KOPT-K1 (cell line): Measurements from ENCODE around the gene RBP3.

Experiments used
- H3K27ac ChIP-seq: fragments of 200-600 bp; sonication (generic); 2 replicates; pipeline ENCODE4 v1.5.1; 2016; ENCODE audit warnings: antibody characterized with exemption, mild to moderate bottlenecking, low read depth, low read length; ENCODE audit not compliant: poor library complexity, severe bottlenecking
- H3K36me3 ChIP-seq: fragments of 200-600 bp; sonication (generic); 2 replicates; pipeline ENCODE4 v1.5.1; 2017; ENCODE audit warnings: antibody characterized with exemption, mild to moderate bottlenecking, low read length, moderate library complexity; ENCODE audit not compliant: insufficient read depth
- H3K9me3 ChIP-seq: fragments of 200-600 bp; sonication (generic); 2 replicates; pipeline ENCODE4 v1.5.1; 2017; ENCODE audit warnings: antibody characterized with exemption, low read length, mild to moderate bottlenecking; ENCODE audit not compliant: insufficient read depth, poor library complexity, severe bottlenecking

The RBP3 gene

GRCh38 chr10:47348138-47348651, at the start of gene RBP3:
TSS of gene RBP3 (plus strand) at chr10:47348363. CDS start at chr10:47348485, 122 bp downstream.
- Histone ChIP-seq H3K27ac (no peak within 1 kb of the TSS), H3K36me3 (no peaks in the 10 kb centered on the region), H3K9me3 (no peaks in the 10 kb centered on the region)

DNA sequence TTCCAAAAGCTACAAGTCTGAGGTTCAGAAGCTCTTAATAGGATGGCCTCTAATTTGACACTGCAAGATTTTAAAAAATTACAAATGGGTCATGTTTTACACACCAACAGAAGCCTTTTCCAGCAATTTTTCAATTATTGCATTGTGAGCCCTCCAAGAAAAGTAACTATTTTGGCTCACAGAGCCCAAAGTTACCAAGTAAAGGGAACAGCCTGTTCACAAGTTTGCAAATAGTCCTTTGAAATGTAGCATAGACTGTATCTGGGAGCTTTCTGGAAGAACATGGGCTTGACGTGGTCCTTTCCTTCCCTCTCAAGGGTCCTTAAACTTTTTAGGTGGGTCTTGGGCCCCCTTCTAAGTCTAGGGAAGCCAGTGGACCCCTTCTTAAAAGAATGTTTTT, 49.4 kb upstream of the RBP3 start:
- no peak overlapping the region for H3K27ac ChIP-seq
- H3K9me3 ChIP-seq: no peaks in the 10 kb centered on the region
- H3K36me3 ChIP-seq: no peaks in the 10 kb centered on the region

DNA sequence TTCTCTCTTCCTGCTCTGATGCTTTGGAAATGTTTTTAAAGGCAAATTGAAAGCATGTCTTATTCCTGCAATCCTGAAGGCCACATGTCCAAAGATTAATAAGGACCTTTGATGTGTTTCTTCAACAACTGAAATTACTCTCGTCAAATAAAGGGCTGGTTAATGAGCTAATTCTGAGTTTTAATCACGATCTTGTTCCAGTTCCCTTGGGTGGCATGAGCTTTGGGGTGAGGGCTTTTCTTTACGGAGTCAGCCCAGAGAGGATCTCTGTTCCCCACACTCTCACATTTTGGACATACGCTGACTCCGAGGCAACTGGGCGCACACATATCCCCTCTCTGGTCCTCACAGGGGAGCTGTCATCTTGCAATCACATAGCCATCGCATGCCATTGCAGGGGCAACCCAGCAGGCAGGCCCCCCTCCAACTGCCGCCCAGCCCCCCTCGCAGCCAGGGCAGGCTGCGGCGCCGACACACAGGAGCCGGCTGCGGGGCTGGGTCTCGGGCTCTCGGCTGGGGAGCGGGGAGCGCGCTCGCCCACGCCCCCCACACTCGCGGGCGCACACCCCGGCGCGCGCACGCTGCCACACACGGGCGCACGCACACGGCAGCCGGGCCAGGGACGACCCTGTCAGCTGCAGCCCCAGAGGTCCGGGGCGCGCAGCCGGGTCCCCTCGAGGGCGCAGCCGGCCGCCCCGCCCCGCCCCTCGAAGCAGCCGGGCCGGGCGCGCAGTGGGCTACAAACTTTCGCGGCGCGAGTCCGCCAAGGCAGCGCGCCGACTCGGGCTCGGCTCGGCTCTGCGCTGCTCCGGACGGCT, 48.3 kb upstream of the RBP3 start, which contains the start of gene GDF10:
GDF10 (plus strand) TSS at position 587 of the 818 bp plus-strand sequence. CDS start 455 bp downstream, outside the sequence.
- H3K9me3 ChIP-seq: no peaks in the 10 kb centered on the region
- no peaks in the 10 kb centered on the region for H3K36me3 ChIP-seq
- no peak within 1 kb of the TSS for H3K27ac ChIP-seq

GRCh38 chr10:47300429-47300931, 47.7 kb upstream of the RBP3 start:
- Histone ChIP-seq H3K36me3 (no peaks in the 10 kb centered on the region), H3K27ac (no peak overlapping the region), H3K9me3 (no peaks in the 10 kb centered on the region)

- Histone ChIP-seq H3K27ac (no peak overlapping the region), H3K36me3 (no peaks in the 10 kb centered on the region), H3K9me3 (no peaks in the 10 kb centered on the region)
Observed at GRCh38 chr10:47301833-47302232, 46.3 kb upstream of the RBP3 start.

GRCh38 chr10:47303105-47303504, 45.1 kb upstream of the RBP3 start:
- Histone ChIP-seq H3K9me3 (no peaks in the 10 kb centered on the region), H3K36me3 (no peaks in the 10 kb centered on the region), H3K27ac (no peak overlapping the region)

GRCh38 chr10:47303866-47304265, 44.3 kb upstream of the RBP3 start:
- Histone ChIP-seq H3K9me3 (no peaks in the 10 kb centered on the region), H3K36me3 (no peaks in the 10 kb centered on the region), H3K27ac (no peak overlapping the region)

DNA sequence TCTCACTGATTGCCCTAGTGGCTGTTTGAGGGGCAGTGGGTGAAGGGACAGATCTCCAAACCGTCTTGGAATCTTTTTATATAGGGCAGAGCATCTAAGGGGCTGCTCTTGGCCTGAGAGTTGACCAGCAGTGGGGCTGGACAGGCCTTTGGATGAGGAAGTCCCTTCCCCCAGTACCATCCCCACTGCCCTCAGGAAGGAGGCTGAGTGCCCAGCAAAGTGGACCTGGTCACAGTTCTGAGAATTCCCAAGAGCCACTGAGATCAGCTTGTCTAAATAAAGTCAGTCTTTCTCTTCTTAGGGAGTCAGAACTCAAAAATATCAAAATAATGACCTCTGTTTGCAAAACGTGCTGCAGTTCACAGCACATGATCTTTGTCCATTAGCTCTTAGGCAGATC, 42.6 kb upstream of the RBP3 start:
- Histone ChIP-seq H3K9me3 (no peaks in the 10 kb centered on the region), H3K27ac (peak overlapping the region; percentile 50), H3K36me3 (no peaks in the 10 kb centered on the region)

GRCh38 chr10:47306387-47307210, 41.6 kb upstream of the RBP3 start:
- Histone ChIP-seq H3K9me3 (no peaks in the 10 kb centered on the region), H3K36me3 (no peaks in the 10 kb centered on the region), H3K27ac (peak overlapping the region; percentile 50)

DNA sequence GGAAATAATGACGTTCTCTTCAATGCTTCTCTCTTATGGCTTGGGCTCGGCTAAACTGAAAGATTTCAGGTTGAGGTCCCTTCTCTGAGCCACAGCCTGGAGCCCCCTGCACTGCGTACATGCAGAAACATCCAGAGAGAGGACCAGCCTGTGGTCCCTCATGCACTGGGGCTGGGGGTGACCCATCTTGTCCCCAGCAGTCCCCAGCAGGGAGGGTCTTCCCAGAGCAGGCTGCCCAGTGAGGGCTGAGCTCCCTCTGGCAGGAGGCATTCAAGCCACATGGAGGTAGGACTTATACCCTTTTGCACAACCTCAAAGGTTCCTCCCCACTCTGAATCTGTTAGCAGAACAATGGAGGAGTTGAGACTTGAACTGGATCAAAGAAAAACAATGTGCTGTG, 40.8 kb upstream of the RBP3 start:
- no peaks in the 10 kb centered on the region for H3K9me3 ChIP-seq
- H3K36me3 ChIP-seq: no peaks in the 10 kb centered on the region
- H3K27ac ChIP-seq: peak overlapping the region; percentile 50

DNA sequence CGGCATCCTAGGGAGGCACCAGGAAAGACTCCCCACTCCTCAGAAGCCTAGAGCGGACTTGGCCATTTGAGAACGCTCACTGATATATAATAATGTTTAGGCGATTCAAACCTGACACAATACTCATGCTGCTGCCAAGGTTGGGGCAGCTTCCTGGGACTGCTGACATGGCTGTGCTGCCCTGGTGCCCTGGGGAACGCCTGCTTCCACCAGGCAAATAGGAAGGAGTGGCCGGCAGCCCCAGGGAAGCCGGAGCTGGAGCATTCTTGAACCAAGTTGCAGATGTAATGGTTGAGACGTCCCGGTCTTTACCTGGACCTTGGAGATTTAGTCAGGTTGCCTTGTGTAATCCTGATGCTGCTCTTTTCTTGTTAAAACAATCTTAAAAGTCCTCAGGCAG, 39.4 kb upstream of the RBP3 start:
- Histone ChIP-seq H3K9me3 (no peaks in the 10 kb centered on the region), H3K36me3 (no peaks in the 10 kb centered on the region), H3K27ac (peak overlapping the region; percentile 96)

GRCh38 chr10:47309408-47310089, 38.6 kb upstream of the RBP3 start:
- Histone ChIP-seq H3K9me3 (no peaks in the 10 kb centered on the region), H3K36me3 (no peaks in the 10 kb centered on the region), H3K27ac (peak overlapping the region; percentile 96)

- peak overlapping the region; percentile 96 for H3K27ac ChIP-seq
- H3K9me3 ChIP-seq: no peaks in the 10 kb centered on the region
- no peaks in the 10 kb centered on the region for H3K36me3 ChIP-seq
Observed at GRCh38 chr10:47310090-47310505, 38.1 kb upstream of the RBP3 start.

GRCh38 chr10:47311193-47311931, 36.8 kb upstream of the RBP3 start:
- Histone ChIP-seq H3K9me3 (no peaks in the 10 kb centered on the region), H3K36me3 (no peaks in the 10 kb centered on the region), H3K27ac (peak overlapping the region; percentile 96)
